ENCODE data around the gene ANAPC16. TPM values are rescaled to one million over a fixed set of nuclear protein-coding genes. Genes with fewer than 3 reads are reported as not detected.

Gene ANAPC16
- total RNA-seq, 1 donor from 2014 or later: 166 TPM

DNA sequence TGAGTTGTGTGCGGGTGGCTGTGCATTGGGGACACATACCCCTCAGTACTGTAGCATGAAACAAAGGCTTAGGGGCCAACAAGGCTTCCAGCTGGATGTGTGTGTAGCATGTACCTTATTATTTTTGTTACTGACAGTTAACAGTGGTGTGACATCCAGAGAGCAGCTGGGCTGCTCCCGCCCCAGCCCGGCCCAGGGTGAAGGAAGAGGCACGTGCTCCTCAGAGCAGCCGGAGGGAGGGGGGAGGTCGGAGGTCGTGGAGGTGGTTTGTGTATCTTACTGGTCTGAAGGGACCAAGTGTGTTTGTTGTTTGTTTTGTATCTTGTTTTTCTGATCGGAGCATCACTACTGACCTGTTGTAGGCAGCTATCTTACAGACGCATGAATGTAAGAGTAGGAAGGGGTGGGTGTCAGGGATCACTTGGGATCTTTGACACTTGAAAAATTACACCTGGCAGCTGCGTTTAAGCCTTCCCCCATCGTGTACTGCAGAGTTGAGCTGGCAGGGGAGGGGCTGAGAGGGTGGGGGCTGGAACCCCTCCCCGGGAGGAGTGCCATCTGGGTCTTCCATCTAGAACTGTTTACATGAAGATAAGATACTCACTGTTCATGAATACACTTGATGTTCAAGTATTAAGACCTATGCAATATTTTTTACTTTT lies 59.7 kb downstream of the ANAPC16 start:
- TF ChIP-seq, protein P1, sequence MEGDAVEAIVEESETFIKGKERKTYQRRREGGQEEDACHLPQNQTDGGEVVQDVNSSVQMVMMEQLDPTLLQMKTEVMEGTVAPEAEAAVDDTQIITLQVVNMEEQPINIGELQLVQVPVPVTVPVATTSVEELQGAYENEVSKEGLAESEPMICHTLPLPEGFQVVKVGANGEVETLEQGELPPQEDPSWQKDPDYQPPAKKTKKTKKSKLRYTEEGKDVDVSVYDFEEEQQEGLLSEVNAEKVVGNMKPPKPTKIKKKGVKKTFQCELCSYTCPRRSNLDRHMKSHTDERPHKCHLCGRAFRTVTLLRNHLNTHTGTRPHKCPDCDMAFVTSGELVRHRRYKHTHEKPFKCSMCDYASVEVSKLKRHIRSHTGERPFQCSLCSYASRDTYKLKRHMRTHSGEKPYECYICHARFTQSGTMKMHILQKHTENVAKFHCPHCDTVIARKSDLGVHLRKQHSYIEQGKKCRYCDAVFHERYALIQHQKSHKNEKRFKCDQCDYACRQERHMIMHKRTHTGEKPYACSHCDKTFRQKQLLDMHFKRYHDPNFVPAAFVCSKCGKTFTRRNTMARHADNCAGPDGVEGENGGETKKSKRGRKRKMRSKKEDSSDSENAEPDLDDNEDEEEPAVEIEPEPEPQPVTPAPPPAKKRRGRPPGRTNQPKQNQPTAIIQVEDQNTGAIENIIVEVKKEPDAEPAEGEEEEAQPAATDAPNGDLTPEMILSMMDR (IDR thresholded peaks at IDR 0.05; ENCODE audit: insufficient read depth, low read length, severe bottlenecking): no peak
- Histone ChIP-seq H3K27me3 (ENCODE audit: control insufficient read depth, insufficient read depth, low read length) (no peaks in the 10 kb centered on the region), H3K4me3 (ENCODE audit: low read depth, low read length) (peak overlapping the region; percentile 80), H3K36me3 (ENCODE audit: control insufficient read depth, insufficient read depth, low read length) (peaks cover 18% of the 10 kb centered on the region)
- DNase-seq (ENCODE audit: low read depth) (no peak), FAIRE-seq (no peak)

DNA sequence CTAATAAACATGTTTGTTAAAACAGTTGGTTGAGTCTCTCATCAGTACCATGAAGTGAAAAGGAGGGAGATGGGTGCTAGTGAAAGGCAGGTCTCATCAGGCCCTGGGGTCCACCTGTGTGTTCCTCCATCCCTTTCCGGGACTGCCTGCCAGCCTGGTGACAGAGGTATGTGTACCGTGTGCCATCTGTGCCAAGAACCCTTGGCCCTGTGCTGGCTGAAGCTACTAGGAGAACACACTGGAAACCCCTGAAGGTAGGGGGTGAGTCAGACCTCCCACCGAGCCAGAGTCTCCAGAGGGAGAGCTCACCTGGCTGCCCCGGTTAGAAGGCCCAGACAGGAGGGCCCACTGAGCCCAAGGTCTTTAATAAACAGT lies 60.2 kb downstream of the ANAPC16 start:
- TF ChIP-seq, protein P1 (IDR thresholded peaks at IDR 0.05; ENCODE audit: insufficient read depth, low read length, severe bottlenecking): no peak
- FAIRE-seq (no peak), DNase-seq (ENCODE audit: low read depth) (peak; percentile 84)
- H3K27me3 ChIP-seq (ENCODE audit: control insufficient read depth, insufficient read depth, low read length): no peaks in the 10 kb centered on the region
- peaks cover 18% of the 10 kb centered on the region for H3K36me3 ChIP-seq (ENCODE audit: control insufficient read depth, insufficient read depth, low read length)
- peak overlapping the region; percentile 80 for H3K4me3 ChIP-seq (ENCODE audit: low read depth, low read length)

GRCh38 chr10:72276421-72277339 lies 60.9 kb downstream of the ANAPC16 start:
- peak; percentile 86 for DNase-seq (ENCODE audit: low read depth)
- Histone ChIP-seq H3K27me3 (ENCODE audit: control insufficient read depth, insufficient read depth, low read length) (no peaks in the 10 kb centered on the region), H3K4me3 (ENCODE audit: low read depth, low read length) (peak overlapping the region; percentile 80), H3K36me3 (ENCODE audit: control insufficient read depth, insufficient read depth, low read length) (peaks cover 18% of the 10 kb centered on the region)
- FAIRE-seq: peak; percentile 52
- TF ChIP-seq, protein P1 (IDR thresholded peaks at IDR 0.05; ENCODE audit: insufficient read depth, low read length, severe bottlenecking): no peak

DNA sequence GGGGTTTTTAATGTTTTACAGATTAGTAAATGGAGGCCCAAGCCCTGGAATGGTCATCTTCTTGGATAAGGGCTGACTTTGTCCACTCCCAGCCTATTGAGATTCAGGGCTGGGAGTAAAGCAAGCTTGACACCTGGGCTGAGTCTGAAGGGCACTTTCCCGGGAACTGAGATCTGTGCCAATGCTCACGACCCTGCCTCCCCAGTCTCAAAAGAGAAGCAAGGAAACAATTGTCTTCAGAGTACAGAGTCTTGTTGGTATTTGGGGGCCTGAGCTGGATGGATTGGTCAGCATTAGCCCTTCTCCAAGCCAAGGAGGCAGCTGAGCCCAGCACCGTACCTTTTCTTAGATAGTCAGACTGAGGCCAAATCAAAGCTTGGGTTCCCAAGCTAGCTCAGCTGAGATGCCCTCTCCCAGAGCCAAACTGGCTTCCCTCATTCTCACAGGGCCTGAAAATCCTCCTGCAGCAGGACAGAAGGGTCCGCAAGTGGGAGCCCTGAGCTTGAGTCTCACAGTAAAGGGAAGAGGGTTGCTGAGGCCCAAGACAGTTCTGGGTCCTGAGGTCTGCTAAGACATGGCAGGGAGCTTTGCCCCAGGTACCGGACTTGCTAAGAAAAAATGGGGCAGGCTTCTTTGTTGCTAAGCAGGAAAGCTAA lies 61.7 kb downstream of the ANAPC16 start:
- Histone ChIP-seq H3K36me3 (ENCODE audit: control insufficient read depth, insufficient read depth, low read length) (peaks cover 18% of the 10 kb centered on the region), H3K27me3 (ENCODE audit: control insufficient read depth, insufficient read depth, low read length) (no peaks in the 10 kb centered on the region), H3K4me3 (ENCODE audit: low read depth, low read length) (no peak overlapping the region)
- DNase-seq (ENCODE audit: low read depth): no peak
- FAIRE-seq: no peak
- TF ChIP-seq, protein P1 (IDR thresholded peaks at IDR 0.05; ENCODE audit: insufficient read depth, low read length, severe bottlenecking): no peak

GRCh38 chr10:72277996-72278667 lies 62.3 kb downstream of the ANAPC16 start:
- Histone ChIP-seq H3K4me3 (ENCODE audit: low read depth, low read length) (no peak overlapping the region), H3K36me3 (ENCODE audit: control insufficient read depth, insufficient read depth, low read length) (peaks cover 18% of the 10 kb centered on the region), H3K27me3 (ENCODE audit: control insufficient read depth, insufficient read depth, low read length) (no peaks in the 10 kb centered on the region)
- DNase-seq (ENCODE audit: low read depth) (no peak), FAIRE-seq (no peak)
- TF ChIP-seq, protein P1 (IDR thresholded peaks at IDR 0.05; ENCODE audit: insufficient read depth, low read length, severe bottlenecking): no peak
